Measurements from ENCODE around the gene TYW3.

TYW3 gene

DNA sequence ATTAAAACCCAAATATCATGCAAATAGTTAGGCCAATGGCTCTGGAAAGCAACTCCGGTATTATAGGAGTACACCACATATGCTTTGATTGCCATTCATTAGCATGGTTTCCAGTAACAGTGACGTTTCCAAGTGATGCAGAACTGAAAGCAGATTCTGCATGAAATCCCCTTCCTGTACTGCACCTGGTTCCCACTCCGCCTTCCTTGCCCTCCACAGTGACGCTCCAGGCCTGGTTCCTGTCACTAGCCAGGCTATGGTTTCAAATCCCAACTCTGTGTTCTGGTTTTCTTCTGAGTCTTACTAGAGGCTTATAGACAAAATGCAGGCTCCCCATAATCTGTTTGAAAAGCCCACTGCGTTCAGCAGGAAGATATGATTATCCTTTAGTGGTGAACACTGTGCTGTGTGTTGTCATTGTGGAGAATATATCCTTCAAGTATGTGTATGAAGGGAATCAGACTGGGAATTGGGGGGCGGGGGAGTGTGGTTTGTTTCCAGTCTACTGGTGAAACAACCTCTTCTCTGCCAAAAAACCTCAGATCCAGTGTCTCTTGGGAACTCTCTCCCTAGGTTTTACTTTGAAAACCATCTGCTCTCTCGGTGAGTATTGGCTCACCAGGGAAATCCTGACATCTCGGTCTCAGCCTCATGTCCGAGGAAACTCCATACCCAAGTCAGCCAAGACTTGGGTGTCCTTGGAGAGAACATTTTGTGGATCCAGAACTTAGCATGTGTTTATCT lies 78.7 kb downstream of the TYW3 start:
- no peak for DNase-seq

- DNase-seq = no peak
Observed at GRCh38 chr1:74812180-74812541, 79.2 kb downstream of the TYW3 start.
